ENCODE results near the gene AK9.
"Not testable (repeated sequence)": the region's sequence is repeated elsewhere in the genome, so short reads cannot be mapped to it uniquely, and the experiment has no call there.

AK9 gene

GRCh38 chr6:109690737-109691621 lies at the start of gene AK9, which contains the start of gene FIG4:
Gene AK9 (minus strand): TSS chr6:109691202. CDS start chr6:109675745, 15,457 bp downstream.
Gene FIG4 (plus strand): TSS chr6:109691296. CDS start chr6:109691436, 140 bp downstream.
- peak; percentile 68 to 80 for DNase-seq (ENCODE audit: low read depth in 2 of 2, low spot score in 1 of 2)

DNA sequence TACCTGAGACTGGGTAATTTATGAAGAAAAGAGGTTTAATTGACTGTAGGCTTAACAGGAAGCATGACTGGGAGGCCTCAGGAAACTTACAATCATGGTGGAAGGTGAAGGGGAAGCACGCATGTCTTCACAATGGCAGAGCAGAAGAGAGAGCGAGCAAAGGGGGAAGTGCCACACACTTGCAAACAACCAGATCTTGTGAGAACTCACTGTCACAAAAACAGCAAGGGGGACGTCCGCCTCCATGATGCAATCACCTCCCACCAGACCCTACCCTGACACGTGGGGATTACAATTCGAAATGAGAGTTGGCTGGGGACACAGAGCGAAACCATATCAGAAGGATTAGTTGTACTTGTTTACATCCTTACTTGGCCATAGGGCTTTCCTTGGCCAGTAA lies 49.8 kb upstream of the AK9 start:
- DNase-seq (ENCODE audit: low read depth in 2 of 2, low spot score in 1 of 2), result no peak

GRCh38 chr6:109739686-109740085 lies 48.7 kb upstream of the AK9 start:
- DNase-seq (ENCODE audit: low read depth in 2 of 2, low spot score in 1 of 2), result no peak

- no peak for DNase-seq (ENCODE audit: low read depth in 2 of 2, low spot score in 1 of 2)
Observed at GRCh38 chr6:109738667-109739066, 47.7 kb upstream of the AK9 start.

DNA sequence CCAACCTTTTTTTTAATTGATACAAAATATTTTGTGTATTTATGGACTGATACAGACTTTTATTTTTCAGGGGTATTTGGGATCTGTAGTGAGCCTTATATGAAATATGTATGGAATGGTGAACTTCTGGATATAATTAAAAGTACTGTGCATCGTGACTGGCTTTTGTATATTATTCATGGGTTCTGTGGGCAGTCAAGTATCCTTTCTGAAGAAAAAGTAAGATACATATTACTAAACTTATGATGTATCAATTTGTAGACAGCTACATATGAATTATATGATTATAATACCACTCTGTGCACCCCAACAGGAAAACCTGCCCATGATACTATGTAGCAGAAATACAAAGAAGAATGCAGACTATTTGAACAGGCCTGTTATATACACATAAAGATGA lies 47.3 kb upstream of the AK9 start:
- DNase-seq (ENCODE audit: low read depth in 2 of 2, low spot score in 1 of 2), result no peak

DNA sequence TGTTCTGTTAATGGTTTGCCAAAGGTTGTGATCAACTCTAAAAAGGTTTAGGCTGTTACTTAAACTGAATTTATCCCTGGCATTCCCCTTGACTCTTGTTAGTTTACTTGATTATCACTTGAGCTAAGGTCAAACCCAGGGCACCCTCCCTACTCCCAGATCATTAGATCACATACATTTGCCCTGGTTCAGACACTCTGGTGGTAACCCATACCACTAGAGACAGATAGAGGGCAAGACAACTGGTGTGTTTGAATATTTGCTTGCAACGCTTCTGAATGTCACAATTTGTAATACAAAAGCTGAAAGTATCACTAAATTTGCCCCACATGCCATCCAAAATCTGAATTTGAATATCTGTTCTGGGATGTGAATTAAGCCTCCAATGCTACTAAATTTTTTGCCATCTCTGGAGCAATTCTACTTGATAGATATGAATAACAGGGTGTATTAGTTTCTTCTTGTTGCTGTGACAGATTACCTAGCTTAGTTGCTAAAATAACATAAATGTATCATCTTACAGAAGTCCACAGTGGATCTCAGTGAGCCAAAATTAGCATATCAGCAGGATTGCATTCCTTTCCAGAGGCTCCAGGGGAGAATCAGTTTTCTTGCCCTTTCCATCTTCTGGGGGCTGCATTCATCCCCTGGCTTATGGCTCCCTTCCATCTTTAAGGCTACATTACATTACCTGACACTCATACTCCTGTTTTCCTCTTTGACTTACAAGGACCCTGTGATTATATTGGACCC lies 45.4 kb upstream of the AK9 start:
- DNase-seq (ENCODE audit: low read depth in 2 of 2, low spot score in 1 of 2), result no peak

DNA sequence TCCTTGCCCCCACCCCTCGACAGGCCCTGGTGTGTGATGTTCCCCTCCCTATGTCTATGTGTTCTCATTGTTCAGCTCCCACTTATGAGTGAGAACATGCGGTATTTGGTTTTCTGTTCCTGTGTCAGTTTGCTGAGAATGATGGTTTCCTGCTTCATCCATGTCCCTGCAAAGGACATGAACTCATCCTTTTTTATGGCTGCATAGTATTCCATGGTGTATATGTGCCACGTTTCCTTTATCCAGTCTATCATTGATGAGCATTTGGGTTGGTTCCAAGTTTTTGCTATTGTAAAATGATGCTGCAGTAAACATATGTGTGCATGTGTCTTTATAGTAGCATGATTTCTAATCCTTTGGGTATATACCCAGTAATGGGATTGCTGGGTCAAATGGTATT lies 34.2 kb upstream of the AK9 start:
- DNase-seq (ENCODE audit: low read depth in 2 of 2, low spot score in 1 of 2), result not testable (repeated sequence)

- DNase-seq (ENCODE audit: low read depth in 2 of 2, low spot score in 1 of 2), result no peak
Observed at GRCh38 chr6:109722564-109723254, 31.7 kb upstream of the AK9 start.

- DNase-seq (ENCODE audit: low read depth in 2 of 2, low spot score in 1 of 2), result no peak
Observed at GRCh38 chr6:109722011-109722410, 31.0 kb upstream of the AK9 start.

GRCh38 chr6:109720311-109720710 lies 29.3 kb upstream of the AK9 start:
- no peak for DNase-seq (ENCODE audit: low read depth in 2 of 2, low spot score in 1 of 2)

DNA sequence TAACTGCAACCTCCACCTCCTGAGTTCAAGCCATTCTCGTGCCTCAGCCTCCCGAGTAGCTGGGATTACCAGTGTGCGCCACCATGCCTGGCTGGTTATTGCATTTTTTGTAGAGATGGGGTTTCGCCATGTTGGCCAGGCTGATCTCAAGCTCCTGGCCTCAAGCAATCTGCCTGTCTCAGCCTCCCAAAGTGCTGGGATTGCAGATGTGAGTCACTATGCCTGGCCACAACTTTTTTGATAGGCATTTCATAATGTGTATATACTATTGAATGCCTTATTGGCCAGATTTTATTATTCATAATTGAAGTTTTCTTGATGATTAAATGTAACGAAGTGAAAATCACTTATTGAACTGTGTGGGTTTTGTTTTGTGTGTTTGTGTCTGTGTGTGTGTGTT lies 28.0 kb upstream of the AK9 start:
- no peak for DNase-seq (ENCODE audit: low read depth in 2 of 2, low spot score in 1 of 2)

DNA sequence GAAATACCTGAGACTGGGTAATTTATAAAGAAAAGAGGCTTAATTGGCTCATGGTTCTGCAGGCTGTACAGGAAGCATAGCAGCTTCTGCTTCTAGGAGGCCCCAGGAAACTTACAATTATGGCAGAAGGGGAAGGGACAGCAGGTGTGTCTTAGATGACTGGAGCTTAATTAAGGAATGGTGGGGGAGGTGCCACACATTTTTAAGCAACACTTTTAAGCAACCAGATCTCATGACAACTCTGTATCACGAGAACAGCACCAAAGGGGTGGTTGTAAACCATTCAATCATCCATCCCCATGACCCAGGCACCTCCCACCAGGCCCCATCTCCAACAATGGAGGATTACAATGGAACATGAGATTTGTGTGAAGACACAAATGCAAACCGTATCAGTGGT lies 27.0 kb upstream of the AK9 start:
- DNase-seq (ENCODE audit: low read depth in 2 of 2, low spot score in 1 of 2), result no peak

DNA sequence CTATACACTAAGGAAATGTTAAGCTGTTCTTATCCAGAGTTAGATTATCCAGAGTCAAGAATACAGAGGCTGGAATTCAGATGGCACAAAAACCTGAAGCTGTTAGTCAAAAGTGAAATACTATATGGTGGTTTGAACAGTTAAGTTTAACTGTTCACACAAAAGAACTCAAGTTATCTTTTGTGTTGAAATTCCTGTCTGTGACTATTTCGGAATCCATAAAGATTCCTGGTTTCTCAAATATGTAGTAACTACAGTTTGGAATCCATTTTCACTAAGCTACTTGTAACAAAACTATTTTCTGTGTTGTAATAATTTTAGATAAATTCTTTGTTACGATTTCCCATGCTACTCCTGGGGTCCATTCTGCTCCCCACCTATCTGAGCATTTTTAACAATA lies 24.6 kb upstream of the AK9 start:
- no peak for DNase-seq (ENCODE audit: low read depth in 2 of 2, low spot score in 1 of 2)

GRCh38 chr6:109714611-109715010 lies 23.6 kb upstream of the AK9 start:
- DNase-seq (ENCODE audit: low read depth in 2 of 2, low spot score in 1 of 2), result no peak

- no peak for DNase-seq (ENCODE audit: low read depth in 2 of 2, low spot score in 1 of 2)
Observed at GRCh38 chr6:109714166-109714565, 23.2 kb upstream of the AK9 start.

DNA sequence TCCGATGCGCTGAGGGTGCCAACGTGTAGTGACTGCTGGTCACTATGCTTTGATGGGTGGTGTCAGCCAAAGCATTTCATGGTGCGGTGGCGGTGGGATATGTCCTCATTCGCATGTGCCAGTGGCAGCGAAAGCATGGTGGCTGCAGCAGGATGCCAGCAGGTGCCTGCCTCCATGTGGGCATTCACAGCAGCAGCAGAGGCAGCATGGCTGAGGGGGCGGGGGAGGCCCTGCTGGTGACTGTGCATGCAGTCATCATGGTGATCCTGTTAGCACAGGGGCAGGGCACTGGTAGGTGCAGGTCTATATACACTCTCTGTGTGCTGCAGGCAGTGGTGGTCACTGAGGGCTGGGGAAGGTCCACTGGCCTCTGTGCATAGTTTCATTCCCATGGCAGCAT lies 22.1 kb upstream of the AK9 start:
- no peak for DNase-seq (ENCODE audit: low read depth in 2 of 2, low spot score in 1 of 2)

- not testable (repeated sequence) for DNase-seq (ENCODE audit: low read depth in 2 of 2, low spot score in 1 of 2)
Observed at GRCh38 chr6:109708099-109708498, 17.1 kb upstream of the AK9 start.

DNA sequence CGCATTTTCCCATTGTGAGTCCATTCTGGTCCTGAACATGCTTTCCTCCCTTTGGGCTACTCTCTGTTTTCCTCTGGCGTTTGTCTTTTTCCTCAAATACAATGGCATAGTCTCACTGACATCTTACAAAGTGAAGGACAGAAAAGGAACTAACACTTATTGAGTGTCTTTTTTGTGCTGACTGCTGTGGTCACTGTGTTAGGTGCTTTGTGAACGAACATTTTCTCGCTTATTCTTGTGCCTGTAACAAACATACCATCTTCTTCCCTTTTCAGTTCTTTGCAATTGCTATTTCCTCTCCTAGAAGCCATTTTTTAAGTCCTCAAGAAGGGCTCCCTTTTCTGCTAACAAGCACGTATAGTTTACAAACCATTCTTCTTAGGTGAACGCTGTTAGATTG lies 15.5 kb upstream of the AK9 start:
- DNase-seq (ENCODE audit: low read depth in 2 of 2, low spot score in 1 of 2), result no peak

GRCh38 chr6:109705258-109705657 lies 14.3 kb upstream of the AK9 start:
- DNase-seq (ENCODE audit: low read depth in 2 of 2, low spot score in 1 of 2), result peak; percentile 32 to 47

DNA sequence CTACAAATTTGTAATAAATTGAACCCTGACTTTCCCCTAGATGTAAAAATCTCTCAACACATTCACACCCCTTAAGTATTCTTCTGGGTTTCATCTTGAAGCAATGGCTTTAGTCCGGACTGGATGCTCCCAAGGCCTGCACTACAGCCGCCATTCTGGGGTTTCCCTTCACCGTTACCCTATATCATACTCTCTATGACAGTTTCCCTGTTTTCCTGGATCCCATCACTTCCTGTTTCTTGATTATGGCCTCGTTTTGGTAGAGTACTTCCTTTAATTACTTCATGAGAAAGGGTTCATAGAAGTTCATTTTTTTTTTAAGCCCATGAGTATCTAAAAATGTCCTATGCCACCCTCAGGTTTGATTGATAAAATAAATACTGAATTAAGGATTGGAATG lies 11.8 kb upstream of the AK9 start:
- no peak for DNase-seq (ENCODE audit: low read depth in 2 of 2, low spot score in 1 of 2)

GRCh38 chr6:109701774-109702173 lies 10.8 kb upstream of the AK9 start:
- no peak for DNase-seq (ENCODE audit: low read depth in 2 of 2, low spot score in 1 of 2)

GRCh38 chr6:109701221-109701620 lies 10.2 kb upstream of the AK9 start:
- DNase-seq (ENCODE audit: low read depth in 2 of 2, low spot score in 1 of 2), result no peak

All from stimulated activated CD8-positive, alpha-beta memory T cell treated with anti-CD3 and anti-CD28 coated beads, Interleukin-4, amount 100 ng/mL, for 1 hour (primary cell).